ENCODE measurements around the gene CREB3L4. TPM values are rescaled to one million over a fixed set of nuclear protein-coding genes. Genes with fewer than 3 reads are reported as not detected.

The CREB3L4 gene
- total RNA-seq, 2 experiments from 2014 or later = 2.9 to 3.9 TPM

- Mint-ChIP-seq H3K4me1 (ENCODE audit: low read depth) (peaks cover 10% of the 10 kb centered on the region), H3K9me3 (no peaks in the 10 kb centered on the region), H3K4me3 (no peak overlapping the region), H3K27ac (no peak overlapping the region), H3K27me3 (no peaks in the 10 kb centered on the region), H3K36me3 (ENCODE audit: low read depth) (peaks cover 63% of the 10 kb centered on the region)
- no peak for DNase-seq
- H3K36me3 ChIP-seq (ENCODE audit: insufficient read depth, low read length) = peaks cover 75% of the 10 kb centered on the region
- no peak for ATAC-seq (ENCODE audit: poor library complexity)
- no peak overlapping the region for H3K4me3 ChIP-seq (ENCODE audit: low read length)
- H3K27me3 ChIP-seq (ENCODE audit: control insufficient read depth in 1 of 2, insufficient read depth in 2 of 2, low read length in 2 of 2) = no peaks in the 10 kb centered on the region
- no peaks in the 10 kb centered on the region for H3K9me3 ChIP-seq (ENCODE audit: control insufficient read depth in 1 of 2, insufficient read depth in 1 of 2, low read length in 2 of 2)
- POLR2A ChIA-PET = interaction anchor here (3.8 kb wide), 1 partner anchor 12 kb away, joined by 15 read pairs; no protein-coding TSS in a partner anchor
- CTCF ChIA-PET = interaction anchor here (0.7 kb wide), 1 partner anchor 400 kb away, joined by 3 read pairs; no protein-coding TSS in a partner anchor
- no peak for TF ChIP-seq CTCF (IDR thresholded peaks at IDR 0.05)
- intact Hi-C loops (cut with DNase I, micrococcal nuclease) = no loop called here
- H3K27ac ChIP-seq (ENCODE audit: low read depth in 1 of 2, low read length in 2 of 2) = no peak overlapping the region
- H3K4me1 ChIP-seq (ENCODE audit: insufficient read depth, low read length) = no peaks in the 10 kb centered on the region
These were observed 35.3 kb upstream of the CREB3L4 start for GRCh38 chr1:153932156-153933131.

DNA sequence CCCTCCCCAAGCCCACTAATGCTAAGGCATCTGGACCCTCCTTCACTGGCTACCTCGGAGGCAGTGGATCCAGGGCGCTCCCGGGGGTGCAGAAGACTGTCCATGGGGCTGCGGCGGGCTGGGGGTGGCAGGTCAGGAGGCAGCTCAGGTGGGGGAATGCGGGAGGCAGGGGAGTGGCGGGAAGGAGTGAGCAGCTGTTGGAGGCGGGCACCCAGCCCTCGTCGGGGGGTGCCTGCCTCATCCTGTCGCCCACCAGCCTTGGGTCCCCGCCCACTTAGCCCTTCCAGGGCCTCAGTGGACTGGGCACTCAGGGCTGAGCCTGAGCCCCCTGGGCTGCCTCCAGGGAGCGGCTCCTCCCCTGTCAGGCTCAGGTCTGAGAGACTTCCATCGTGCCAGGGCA lies 34.3 kb upstream of the CREB3L4 start:
- no peak for TF ChIP-seq CTCF (IDR thresholded peaks at IDR 0.05)
- Mint-ChIP-seq H3K4me1 (ENCODE audit: low read depth) (peaks cover 4% of the 10 kb centered on the region), H3K4me3 (no peak overlapping the region), H3K27ac (no peak overlapping the region), H3K9me3 (no peaks in the 10 kb centered on the region), H3K27me3 (no peaks in the 10 kb centered on the region), H3K36me3 (ENCODE audit: low read depth) (peaks cover 73% of the 10 kb centered on the region)
- ChIA-PET POLR2A (interaction anchor here (1.3 to 3.8 kb wide), 2 partner anchors 10 to 11 kb away, joined by 6 to 15 read pairs; partner anchors contain the start of gene GATAD2B), CTCF (no interaction called here)
- Histone ChIP-seq H3K4me3 (ENCODE audit: low read length) (no peak overlapping the region), H3K27ac (ENCODE audit: low read depth in 1 of 2, low read length in 2 of 2) (no peak overlapping the region), H3K36me3 (ENCODE audit: insufficient read depth, low read length) (peaks cover 81% of the 10 kb centered on the region), H3K9me3 (ENCODE audit: control insufficient read depth in 1 of 2, insufficient read depth in 1 of 2, low read length in 2 of 2) (no peaks in the 10 kb centered on the region), H3K27me3 (ENCODE audit: control insufficient read depth in 1 of 2, insufficient read depth in 2 of 2, low read length in 2 of 2) (no peaks in the 10 kb centered on the region), H3K4me1 (ENCODE audit: insufficient read depth, low read length) (no peaks in the 10 kb centered on the region)
- intact Hi-C loops (cut with DNase I, micrococcal nuclease) = no loop called here
- no peak for ATAC-seq (ENCODE audit: poor library complexity)
- no peak for DNase-seq

DNA sequence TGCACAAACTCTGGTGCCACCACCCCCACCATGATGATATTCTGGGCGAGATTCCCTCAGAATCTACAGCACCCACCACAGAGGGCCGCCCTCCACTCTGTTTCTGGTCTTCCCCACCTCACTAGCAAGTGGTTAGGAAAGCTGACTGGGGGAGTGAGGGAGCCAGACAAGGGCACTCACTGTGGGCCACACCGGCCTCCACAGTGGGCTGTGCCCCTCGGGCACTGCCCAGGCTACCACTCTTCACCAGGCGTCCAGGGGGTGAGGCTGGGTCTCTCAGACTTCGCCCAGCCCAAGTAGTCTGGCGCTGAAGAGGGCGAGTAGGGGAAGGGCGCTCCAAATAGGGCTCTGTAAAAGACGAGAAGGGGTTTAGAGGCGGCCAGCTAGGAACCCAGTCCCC lies 33.7 kb upstream of the CREB3L4 start:
- intact Hi-C loops (cut with DNase I, micrococcal nuclease) = no loop called here
- Mint-ChIP-seq H3K4me3 (no peak overlapping the region), H3K27me3 (no peaks in the 10 kb centered on the region), H3K9me3 (no peaks in the 10 kb centered on the region), H3K27ac (no peak overlapping the region), H3K4me1 (ENCODE audit: low read depth) (no peaks in the 10 kb centered on the region), H3K36me3 (ENCODE audit: low read depth) (peaks cover 78% of the 10 kb centered on the region)
- ATAC-seq (ENCODE audit: poor library complexity) = no peak
- Histone ChIP-seq H3K9me3 (ENCODE audit: control insufficient read depth in 1 of 2, insufficient read depth in 1 of 2, low read length in 2 of 2) (no peaks in the 10 kb centered on the region), H3K27me3 (ENCODE audit: control insufficient read depth in 1 of 2, insufficient read depth in 2 of 2, low read length in 2 of 2) (no peaks in the 10 kb centered on the region), H3K4me1 (ENCODE audit: insufficient read depth, low read length) (no peaks in the 10 kb centered on the region), H3K4me3 (ENCODE audit: low read length) (no peak overlapping the region), H3K36me3 (ENCODE audit: insufficient read depth, low read length) (peaks cover 84% of the 10 kb centered on the region), H3K27ac (ENCODE audit: low read depth in 1 of 2, low read length in 2 of 2) (no peak overlapping the region)
- DNase-seq = no peak
- POLR2A ChIA-PET = interaction anchor here (1.3 to 3.8 kb wide), 2 partner anchors 10 to 11 kb away, joined by 6 to 15 read pairs; partner anchors contain the start of gene GATAD2B
- TF ChIP-seq CTCF (IDR thresholded peaks at IDR 0.05) = no peak
- CTCF ChIA-PET = interaction anchor here (0.7 kb wide), 1 partner anchor 113 kb away, joined by 3 read pairs; no protein-coding TSS in a partner anchor

Data from CD4-positive, alpha-beta T cell (primary cell).